Liver (tissue), 9 donors: ENCODE data around the gene RNF19B. TPM values are rescaled to one million over a fixed set of nuclear protein-coding genes. Genes with fewer than 3 reads are reported as not detected.

Experiments used
- DNase-seq: peaks from one replicate; pipeline ENCODE4 v3.0.0-alpha.2; 2017; ENCODE audit warnings: low spot score
- H3K27ac ChIP-seq, 2 donors: one replicate each; pipeline ENCODE4 v1.7.0; 2013; ENCODE audit warnings: inconsistent platforms in 2 of 2, low read length in 2 of 2, control low read depth in 1 of 2, low read depth in 1 of 2, mild to moderate bottlenecking in 1 of 2
- H3K27me3 ChIP-seq, 4 donors: one replicate each; pipeline versions ENCODE4 v1.6.1 to v1.7.0; 2013; ENCODE audit warnings: low read length in 3 of 4, inconsistent platforms in 1 of 4, mild to moderate bottlenecking in 1 of 4, moderate library complexity in 1 of 4; ENCODE audit not compliant: control insufficient read depth in 4 of 4, insufficient read depth in 4 of 4
- H3K36me3 ChIP-seq, 4 donors: one replicate each; pipeline versions ENCODE4 v1.6.1 to v1.7.0; 2013; ENCODE audit warnings: low read length in 3 of 4, mild to moderate bottlenecking in 3 of 4, low read depth in 1 of 4, moderate library complexity in 1 of 4; ENCODE audit not compliant: control insufficient read depth in 4 of 4, insufficient read depth in 3 of 4
- H3K4me1 ChIP-seq, 4 donors: one replicate each; pipeline versions ENCODE4 v1.6.1 to v1.7.0; 2013; ENCODE audit warnings: low read length in 3 of 4, mild to moderate bottlenecking in 3 of 4, moderate library complexity in 1 of 4; ENCODE audit not compliant: control insufficient read depth in 4 of 4, insufficient read depth in 4 of 4
- H3K4me3 ChIP-seq, 3 donors: one replicate each; pipeline versions ENCODE4 v1.6.1 to v1.7.0; 2013; ENCODE audit warnings: low read length in 3 of 3, control low read depth in 1 of 3, low read depth in 1 of 3, mild to moderate bottlenecking in 1 of 3
- H3K9ac ChIP-seq, 2 donors: one replicate each; pipeline ENCODE4 v1.7.0; 2013; ENCODE audit warnings: low read length in 2 of 2, mild to moderate bottlenecking in 2 of 2, moderate library complexity in 2 of 2, control low read depth in 1 of 2, low read depth in 1 of 2
- H3K9me3 ChIP-seq, 4 donors: one replicate each; pipeline versions ENCODE4 v1.6.1 to v1.7.0; 2013; ENCODE audit warnings: low read length in 3 of 4; ENCODE audit not compliant: control insufficient read depth in 4 of 4
- EGR1 ChIP-seq, 2 donors: IDR thresholded peaks; 2 replicates each; pipeline ENCODE4 v1.6.1; 2016 to 2018; ENCODE audit warnings: antibody characterized with exemption in 2 of 2, low read depth in 2 of 2
- FOXA1 ChIP-seq: IDR thresholded peaks from 2 replicates; pipeline ENCODE4 v1.6.1; 2016; ENCODE audit warnings: antibody characterized with exemption
- FOXA2 ChIP-seq: IDR thresholded peaks from 2 replicates; pipeline ENCODE4 v1.6.1; 2016; ENCODE audit warnings: antibody characterized with exemption
- GABPA ChIP-seq, 2 donors: IDR thresholded peaks in 1 of 2; conservative IDR thresholded peaks in 1 of 2; 2 replicates each; pipeline ENCODE4 v1.6.1; 2016; ENCODE audit warnings: antibody characterized with exemption in 2 of 2, mild to moderate bottlenecking in 1 of 2, moderate library complexity in 1 of 2
- HNF4A ChIP-seq, 2 donors: conservative IDR thresholded peaks; 2 replicates each; pipeline ENCODE4 v1.6.1; 2016; ENCODE audit warnings: antibody characterized with exemption in 2 of 2, mild to moderate bottlenecking in 2 of 2
- HNF4G ChIP-seq: IDR thresholded peaks from 2 replicates; pipeline ENCODE4 v1.6.1; 2016; ENCODE audit warnings: antibody characterized with exemption
- JUND ChIP-seq, 2 donors: IDR thresholded peaks; 2 replicates each; pipeline ENCODE4 v1.6.1; 2016; ENCODE audit warnings: antibody characterized with exemption in 2 of 2
- NR2F2 ChIP-seq: IDR thresholded peaks from 2 replicates; pipeline ENCODE4 v1.6.1; 2016; ENCODE audit warnings: antibody characterized with exemption
- RAD21 ChIP-seq, 2 donors: IDR thresholded peaks; 2 replicates each; pipeline ENCODE4 v1.6.1; 2016; ENCODE audit warnings: antibody characterized with exemption in 2 of 2, mild to moderate bottlenecking in 2 of 2
- RXRA ChIP-seq, 2 donors: IDR thresholded peaks; 2 replicates each; pipeline ENCODE4 v1.6.1; 2017 to 2018; ENCODE audit warnings: antibody characterized with exemption in 2 of 2, mild to moderate bottlenecking in 1 of 2
- SP1 ChIP-seq: IDR thresholded peaks from 2 replicates; pipeline ENCODE4 v1.6.1; 2018; ENCODE audit warnings: antibody characterized with exemption, mild to moderate bottlenecking
- TAF1 ChIP-seq: conservative IDR thresholded peaks from 2 replicates; pipeline ENCODE4 v1.6.1; 2016; ENCODE audit warnings: antibody characterized with exemption, mild to moderate bottlenecking
- YY1 ChIP-seq: IDR thresholded peaks from 2 replicates; pipeline ENCODE4 v1.6.1; 2016; ENCODE audit warnings: antibody characterized with exemption, mild to moderate bottlenecking
- WGBS: extraction: QIAGEN DNeasy Blood & Tissue Kit; methylation state at CpG from one replicate; pipeline ENCODE4 v1.1.7; 2013; 5-methylcytosine and 5-hydroxymethylcytosine counted together
- polyA plus RNA-seq, 2 donors: library from polyadenylated mRNA; stranded (reverse) in 1 of 2; unstranded in 1 of 2; fragments of 200-250 nt in 1 of 2; fragments of >200 nt in 1 of 2; fragmentation: Nextera tagmentation in 1 of 2; extraction: Ambion mirVana in 1 of 2; gene quantifications; one replicate each; pipeline versions ENCODE4 v1.2.1 to v1.2.3, GENCODE V29; 2013 to 2015
- total RNA-seq, 2 donors: library from RNA; depleted of rRNA; stranded (reverse); fragments of >200 nt; gene quantifications; one replicate each; pipeline ENCODE4 v1.2.3, GENCODE V29; 2014
- TF ChIP-seq, protein P1 (sequence below): IDR thresholded peaks from 2 replicates; pipeline ENCODE4 v1.6.1; 2016; ENCODE audit warnings: antibody characterized with exemption, mild to moderate bottlenecking
- TF ChIP-seq, protein P2 (sequence below): IDR thresholded peaks from 2 replicates; pipeline ENCODE4 v1.6.1; 2016; ENCODE audit warnings: antibody characterized with exemption
- TF ChIP-seq, protein P3 (sequence below): IDR thresholded peaks from 2 replicates; pipeline ENCODE4 v1.6.1; 2016; ENCODE audit warnings: antibody characterized with exemption
- TF ChIP-seq, protein P4 (sequence below): fragments of 150-350 bp; IDR thresholded peaks from 2 replicates; pipeline ENCODE4 v1.5.1; 2017; ENCODE audit warnings: improper control_type of control experiment, low read depth, low read length; ENCODE audit not compliant: missing input control
- TF ChIP-seq, protein P5 (sequence below): IDR thresholded peaks from 2 replicates; pipeline ENCODE4 v1.6.1; 2016; ENCODE audit warnings: antibody characterized with exemption
- donor health status: healthy.
- donor health status: healthy.
- donor health status: healthy.
- donor health status: healthy.
- donor health status: healthy.

RNF19B gene
- total and polyA plus RNA-seq, 4 donors, result 2.2 to 8.3 (median 5.0) TPM

DNA sequence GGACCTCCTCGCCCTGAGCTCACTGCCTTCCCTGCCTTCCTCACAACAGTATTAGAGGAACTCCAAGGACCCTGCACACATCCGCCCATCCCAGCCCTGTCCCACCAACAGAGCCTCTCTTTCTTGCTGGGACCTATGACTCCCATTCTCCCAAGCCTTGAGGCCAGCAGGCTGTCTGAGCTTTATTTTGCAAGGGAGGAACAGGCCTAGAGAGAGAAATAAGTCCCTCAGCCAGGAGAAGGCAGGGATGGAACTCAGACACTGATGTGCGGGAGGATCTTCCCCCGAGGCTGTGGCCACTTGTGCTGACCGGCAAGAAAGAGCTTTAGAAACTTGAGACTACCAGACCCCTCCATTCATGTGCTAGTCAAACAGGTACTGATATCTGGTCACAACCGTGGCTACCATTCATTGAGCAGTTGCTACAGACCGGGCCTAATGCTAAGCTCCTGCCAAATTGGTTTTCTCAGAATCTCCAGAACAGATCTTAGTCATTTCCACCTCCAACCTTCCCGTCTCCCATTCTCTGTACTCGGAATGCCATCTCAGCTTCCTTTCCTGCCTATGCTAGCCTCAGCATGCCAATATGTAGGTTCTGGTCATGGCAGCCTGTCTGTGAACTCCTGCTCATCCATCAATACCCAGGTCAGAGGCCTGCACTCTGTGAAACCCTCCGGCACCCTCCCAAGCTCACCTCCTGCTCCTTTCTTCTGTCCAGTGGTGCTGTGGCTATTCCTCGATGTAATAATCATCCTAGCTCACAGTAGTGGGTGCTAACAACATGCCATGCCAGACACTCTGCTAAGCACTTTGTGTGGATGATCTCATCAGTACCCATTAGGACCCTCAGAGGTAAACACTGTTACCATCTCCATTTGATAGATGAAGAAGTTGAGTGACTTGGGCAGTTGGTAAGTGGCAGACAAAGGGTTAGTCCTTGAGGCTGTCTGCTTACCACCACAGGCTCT is 67.2 kb downstream of the RNF19B start:
- Histone ChIP-seq H3K36me3 (no peaks in the 10 kb centered on the region), H3K9ac (no peak overlapping the region), H3K27ac (no peak overlapping the region), H3K9me3 (no peaks in the 10 kb centered on the region), H3K4me3 (no peak overlapping the region), H3K27me3 (no peaks in the 10 kb centered on the region), H3K4me1 (peaks cover 3 to 22% (median 10%) of the 10 kb centered on the region in 4 donors)
- TF ChIP-seq, protein P1, sequence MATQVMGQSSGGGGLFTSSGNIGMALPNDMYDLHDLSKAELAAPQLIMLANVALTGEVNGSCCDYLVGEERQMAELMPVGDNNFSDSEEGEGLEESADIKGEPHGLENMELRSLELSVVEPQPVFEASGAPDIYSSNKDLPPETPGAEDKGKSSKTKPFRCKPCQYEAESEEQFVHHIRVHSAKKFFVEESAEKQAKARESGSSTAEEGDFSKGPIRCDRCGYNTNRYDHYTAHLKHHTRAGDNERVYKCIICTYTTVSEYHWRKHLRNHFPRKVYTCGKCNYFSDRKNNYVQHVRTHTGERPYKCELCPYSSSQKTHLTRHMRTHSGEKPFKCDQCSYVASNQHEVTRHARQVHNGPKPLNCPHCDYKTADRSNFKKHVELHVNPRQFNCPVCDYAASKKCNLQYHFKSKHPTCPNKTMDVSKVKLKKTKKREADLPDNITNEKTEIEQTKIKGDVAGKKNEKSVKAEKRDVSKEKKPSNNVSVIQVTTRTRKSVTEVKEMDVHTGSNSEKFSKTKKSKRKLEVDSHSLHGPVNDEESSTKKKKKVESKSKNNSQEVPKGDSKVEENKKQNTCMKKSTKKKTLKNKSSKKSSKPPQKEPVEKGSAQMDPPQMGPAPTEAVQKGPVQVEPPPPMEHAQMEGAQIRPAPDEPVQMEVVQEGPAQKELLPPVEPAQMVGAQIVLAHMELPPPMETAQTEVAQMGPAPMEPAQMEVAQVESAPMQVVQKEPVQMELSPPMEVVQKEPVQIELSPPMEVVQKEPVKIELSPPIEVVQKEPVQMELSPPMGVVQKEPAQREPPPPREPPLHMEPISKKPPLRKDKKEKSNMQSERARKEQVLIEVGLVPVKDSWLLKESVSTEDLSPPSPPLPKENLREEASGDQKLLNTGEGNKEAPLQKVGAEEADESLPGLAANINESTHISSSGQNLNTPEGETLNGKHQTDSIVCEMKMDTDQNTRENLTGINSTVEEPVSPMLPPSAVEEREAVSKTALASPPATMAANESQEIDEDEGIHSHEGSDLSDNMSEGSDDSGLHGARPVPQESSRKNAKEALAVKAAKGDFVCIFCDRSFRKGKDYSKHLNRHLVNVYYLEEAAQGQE, result no peak
- TF ChIP-seq YY1 (no peak), RAD21 (IDR thresholded peaks at IDR 0.05) (no peak), FOXA2 (no peak), HNF4G (no peak), HNF4A (conservative IDR thresholded peaks at IDR 0.05) (no peak), GABPA (IDR thresholded peaks at IDR 0.05 in 1 of 2, conservative IDR thresholded peaks at IDR 0.05 in 1 of 2) (no peak), SP1 (no peak), NR2F2 (no peak), TAF1 (no peak), JUND (IDR thresholded peaks at IDR 0.05) (no peak), EGR1 (IDR thresholded peaks at IDR 0.05; ENCODE audit: low read depth in 2 of 2) (no peak), FOXA1 (no peak), RXRA (IDR thresholded peaks at IDR 0.05) (no peak)
- TF ChIP-seq, protein P2, sequence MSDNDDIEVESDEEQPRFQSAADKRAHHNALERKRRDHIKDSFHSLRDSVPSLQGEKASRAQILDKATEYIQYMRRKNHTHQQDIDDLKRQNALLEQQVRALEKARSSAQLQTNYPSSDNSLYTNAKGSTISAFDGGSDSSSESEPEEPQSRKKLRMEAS, result no peak
- TF ChIP-seq, protein P3, sequence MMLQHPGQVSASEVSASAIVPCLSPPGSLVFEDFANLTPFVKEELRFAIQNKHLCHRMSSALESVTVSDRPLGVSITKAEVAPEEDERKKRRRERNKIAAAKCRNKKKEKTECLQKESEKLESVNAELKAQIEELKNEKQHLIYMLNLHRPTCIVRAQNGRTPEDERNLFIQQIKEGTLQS, result no peak
- TF ChIP-seq, protein P4, sequence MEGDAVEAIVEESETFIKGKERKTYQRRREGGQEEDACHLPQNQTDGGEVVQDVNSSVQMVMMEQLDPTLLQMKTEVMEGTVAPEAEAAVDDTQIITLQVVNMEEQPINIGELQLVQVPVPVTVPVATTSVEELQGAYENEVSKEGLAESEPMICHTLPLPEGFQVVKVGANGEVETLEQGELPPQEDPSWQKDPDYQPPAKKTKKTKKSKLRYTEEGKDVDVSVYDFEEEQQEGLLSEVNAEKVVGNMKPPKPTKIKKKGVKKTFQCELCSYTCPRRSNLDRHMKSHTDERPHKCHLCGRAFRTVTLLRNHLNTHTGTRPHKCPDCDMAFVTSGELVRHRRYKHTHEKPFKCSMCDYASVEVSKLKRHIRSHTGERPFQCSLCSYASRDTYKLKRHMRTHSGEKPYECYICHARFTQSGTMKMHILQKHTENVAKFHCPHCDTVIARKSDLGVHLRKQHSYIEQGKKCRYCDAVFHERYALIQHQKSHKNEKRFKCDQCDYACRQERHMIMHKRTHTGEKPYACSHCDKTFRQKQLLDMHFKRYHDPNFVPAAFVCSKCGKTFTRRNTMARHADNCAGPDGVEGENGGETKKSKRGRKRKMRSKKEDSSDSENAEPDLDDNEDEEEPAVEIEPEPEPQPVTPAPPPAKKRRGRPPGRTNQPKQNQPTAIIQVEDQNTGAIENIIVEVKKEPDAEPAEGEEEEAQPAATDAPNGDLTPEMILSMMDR, result no peak
- TF ChIP-seq, protein P5, sequence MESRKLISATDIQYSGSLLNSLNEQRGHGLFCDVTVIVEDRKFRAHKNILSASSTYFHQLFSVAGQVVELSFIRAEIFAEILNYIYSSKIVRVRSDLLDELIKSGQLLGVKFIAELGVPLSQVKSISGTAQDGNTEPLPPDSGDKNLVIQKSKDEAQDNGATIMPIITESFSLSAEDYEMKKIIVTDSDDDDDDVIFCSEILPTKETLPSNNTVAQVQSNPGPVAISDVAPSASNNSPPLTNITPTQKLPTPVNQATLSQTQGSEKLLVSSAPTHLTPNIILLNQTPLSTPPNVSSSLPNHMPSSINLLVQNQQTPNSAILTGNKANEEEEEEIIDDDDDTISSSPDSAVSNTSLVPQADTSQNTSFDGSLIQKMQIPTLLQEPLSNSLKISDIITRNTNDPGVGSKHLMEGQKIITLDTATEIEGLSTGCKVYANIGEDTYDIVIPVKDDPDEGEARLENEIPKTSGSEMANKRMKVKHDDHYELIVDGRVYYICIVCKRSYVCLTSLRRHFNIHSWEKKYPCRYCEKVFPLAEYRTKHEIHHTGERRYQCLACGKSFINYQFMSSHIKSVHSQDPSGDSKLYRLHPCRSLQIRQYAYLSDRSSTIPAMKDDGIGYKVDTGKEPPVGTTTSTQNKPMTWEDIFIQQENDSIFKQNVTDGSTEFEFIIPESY, result no peak
- WGBS, result 89% methylated on average over 11 of the region's 11 CpGs
- DNase-seq, result no peak
